GM12874 (cell line): ENCODE data around the gene PCDH12.

Experiments used
- CTCF ChIP-seq: IDR thresholded peaks from 2 replicates; pipeline ENCODE4 v1.5.1; 2011; ENCODE audit warnings: low read depth, mild to moderate bottlenecking, control low read depth, low read length, moderate library complexity; ENCODE audit not compliant: insufficient read depth

The PCDH12 gene

GRCh38 chr5:141954194-141954593 lies 3.8 kb downstream of the PCDH12 start:
- no peak for TF ChIP-seq CTCF

GRCh38 chr5:141952020-141952419 lies 6.0 kb downstream of the PCDH12 start:
- TF ChIP-seq CTCF: no peak

GRCh38 chr5:141951332-141951781 lies 6.6 kb downstream of the PCDH12 start:
- TF ChIP-seq CTCF: peak; percentile 62

- TF ChIP-seq CTCF: no peak
These were observed 7.6 kb downstream of the PCDH12 start for GRCh38 chr5:141950207-141951005.

- no peak for TF ChIP-seq CTCF
These were observed 8.5 kb downstream of the PCDH12 start for GRCh38 chr5:141949511-141949910.

- TF ChIP-seq CTCF: no peak
These were observed 9.2 kb downstream of the PCDH12 start for GRCh38 chr5:141948812-141949211.

- TF ChIP-seq CTCF: no peak
These were observed 10.7 kb downstream of the PCDH12 start for GRCh38 chr5:141947316-141947715.
